Neuronal stem cell (in vitro differentiated cells): ENCODE results near the gene DECR2.

ENCODE experiments used
- DNase-seq: peaks from one replicate; pipeline ENCODE4 v3.0.0-alpha.2; 2013; ENCODE audit warnings: low spot score
- H2AFZ ChIP-seq: one replicate; pipeline ENCODE4 v1.6.1; 2013; ENCODE audit warnings: mild to moderate bottlenecking, low read length, inconsistent platforms
- H2AK5ac ChIP-seq: 2 replicates; pipeline ENCODE4 v1.6.1; 2013; ENCODE audit warnings: low read depth, mild to moderate bottlenecking, inconsistent platforms, low read length, moderate library complexity, mixed read lengths
- H2BK120ac ChIP-seq: 2 replicates; pipeline ENCODE4 v1.6.1; 2013; ENCODE audit warnings: low read depth, mild to moderate bottlenecking, inconsistent platforms, low read length, moderate library complexity, mixed read lengths
- H2BK12ac ChIP-seq: one replicate; pipeline ENCODE4 v1.6.1; 2013; ENCODE audit warnings: low read length, inconsistent platforms
- H2BK15ac ChIP-seq: 2 replicates; pipeline ENCODE4 v1.6.1; 2013; ENCODE audit warnings: mild to moderate bottlenecking, low read length, inconsistent platforms, mixed read lengths
- H2BK5ac ChIP-seq: one replicate; pipeline ENCODE4 v1.6.1; 2013; ENCODE audit warnings: inconsistent platforms, mild to moderate bottlenecking, low read length, moderate library complexity
- H3K14ac ChIP-seq: one replicate; pipeline ENCODE4 v1.6.1; 2013; ENCODE audit warnings: low read length, inconsistent platforms
- H3K18ac ChIP-seq: 2 replicates; pipeline ENCODE4 v1.6.1; 2013; ENCODE audit warnings: low read length, inconsistent platforms
- H3K23ac ChIP-seq: 2 replicates; pipeline ENCODE4 v1.6.1; 2013; ENCODE audit warnings: low read depth, mild to moderate bottlenecking, mixed read lengths, low read length, inconsistent platforms; ENCODE audit not compliant: poor library complexity
- H3K27ac ChIP-seq: replicated peaks from 3 replicates; pipeline ENCODE4 v1.5.1; 2013; ENCODE audit warnings: low read length, inconsistent platforms
- H3K27me3 ChIP-seq, 3 experiments: 2 replicates each; pipeline ENCODE4 v1.6.1; 2013; ENCODE audit warnings: low read length in 3 of 3, mild to moderate bottlenecking in 2 of 3, inconsistent platforms in 1 of 3, low read depth in 1 of 3, mixed read lengths in 1 of 3, moderate library complexity in 1 of 3; ENCODE audit not compliant: control insufficient read depth in 3 of 3, insufficient read depth in 3 of 3
- H3K36me3 ChIP-seq, 2 donors: replicated peaks in 1 of 2; 2 replicates each; pipeline ENCODE4 v1.6.1; 2013; ENCODE audit warnings: low read length in 2 of 2; ENCODE audit not compliant: control insufficient read depth in 2 of 2, insufficient read depth in 2 of 2
- H3K4ac ChIP-seq: 2 replicates; pipeline ENCODE4 v1.6.1; 2013; ENCODE audit warnings: inconsistent platforms, mild to moderate bottlenecking, low read length, moderate library complexity
- H3K4me1 ChIP-seq, 2 donors: 1 replicate in 1 of 2; 2 replicates in 1 of 2; pipeline ENCODE4 v1.6.1; 2013; ENCODE audit warnings: low read length in 2 of 2, low read depth in 1 of 2; ENCODE audit not compliant: control insufficient read depth in 2 of 2, insufficient read depth in 1 of 2
- H3K4me2 ChIP-seq: one replicate; pipeline ENCODE4 v1.6.1; 2013; ENCODE audit warnings: mild to moderate bottlenecking, low read length, inconsistent platforms; ENCODE audit not compliant: insufficient read depth, poor library complexity, severe bottlenecking
- H3K4me3 ChIP-seq, 2 donors: 2 replicates each; pipeline ENCODE4 v1.5.1; 2013; ENCODE audit warnings: low read length in 2 of 2, mild to moderate bottlenecking in 2 of 2, inconsistent platforms in 1 of 2, moderate library complexity in 1 of 2
- H3K79me1 ChIP-seq: one replicate; pipeline ENCODE4 v1.6.1; 2013; ENCODE audit warnings: low read depth, mild to moderate bottlenecking, inconsistent platforms, low read length, moderate library complexity
- H3K9ac ChIP-seq: one replicate; pipeline ENCODE4 v1.6.1; 2013; ENCODE audit warnings: mild to moderate bottlenecking, low read depth, low read length, inconsistent platforms; ENCODE audit not compliant: poor library complexity
- H3K9me3 ChIP-seq, 2 donors: replicated peaks in 1 of 2; 2 replicates each; pipeline versions ENCODE3 to v1.6.1; 2013; ENCODE audit warnings: low read length in 2 of 2, mild to moderate bottlenecking in 2 of 2, inconsistent platforms in 1 of 2, low read depth in 1 of 2, mixed read lengths in 1 of 2, moderate library complexity in 1 of 2; ENCODE audit not compliant: control insufficient read depth in 2 of 2, insufficient read depth in 1 of 2
- H4K8ac ChIP-seq: one replicate; pipeline ENCODE4 v1.6.1; 2013; ENCODE audit warnings: low read depth, mild to moderate bottlenecking, inconsistent platforms, low read length, moderate library complexity
- H4K91ac ChIP-seq: one replicate; pipeline ENCODE4 v1.6.1; 2013; ENCODE audit warnings: low read length, low read depth, mild to moderate bottlenecking, inconsistent platforms; ENCODE audit not compliant: poor library complexity
- WGBS, 2 donors: extraction: QIAGEN DNeasy Blood & Tissue Kit; methylation state at CpG; one replicate each; pipeline ENCODE4 v1.1.7; 2013; ENCODE audit warnings: missing lambda C conversion rate in 2 of 2, mixed read lengths in 1 of 2; ENCODE audit not compliant: insufficient read length in 2 of 2, insufficient replicate concordance in 1 of 2; ENCODE audit errors: extremely low coverage in 2 of 2; 5-methylcytosine and 5-hydroxymethylcytosine counted together

DECR2 gene

GRCh38 chr16:373848-374615, 27.7 kb upstream of the DECR2 start:
- no peak overlapping the region for H2AK5ac ChIP-seq
- H4K8ac ChIP-seq, result no peak overlapping the region
- no peak overlapping the region for H3K4me2 ChIP-seq
- no peaks in the 10 kb centered on the region for H3K9me3 ChIP-seq
- H2AFZ ChIP-seq, result no peak overlapping the region
- H3K27ac ChIP-seq, result peak overlapping the region; percentile 17
- peaks cover 31 to 73% of the 10 kb centered on the region in 2 donors for H3K36me3 ChIP-seq
- H3K4ac ChIP-seq, result no peak overlapping the region
- DNase-seq, result no peak
- H3K14ac ChIP-seq, result no peak overlapping the region
- H3K9ac ChIP-seq, result no peak overlapping the region
- H3K4me3 ChIP-seq, result no peak overlapping the region
- no peak overlapping the region for H2BK5ac ChIP-seq
- H3K4me1 ChIP-seq, result peaks cover 4 to 6% of the 10 kb centered on the region in 2 donors
- H3K23ac ChIP-seq, result peak overlapping the region; percentile 43
- H3K18ac ChIP-seq, result peak overlapping the region; percentile 28
- H2BK15ac ChIP-seq, result no peak overlapping the region
- H2BK120ac ChIP-seq, result no peak overlapping the region
- H4K91ac ChIP-seq, result peak overlapping the region; percentile 12
- H3K79me1 ChIP-seq, result peaks cover 9% of the 10 kb centered on the region
- H3K27me3 ChIP-seq, result no peaks in the 10 kb centered on the region
- H2BK12ac ChIP-seq, result no peak overlapping the region
- WGBS, 2 donors, result no CpG with 5 or more reads among the region's 44 CpGs

GRCh38 chr16:374616-374926, 27.1 kb upstream of the DECR2 start:
- Histone ChIP-seq H3K4me1 (peaks cover 4 to 9% of the 10 kb centered on the region in 2 donors), H3K36me3 (peaks cover 31 to 68% of the 10 kb centered on the region in 2 donors), H3K23ac (peak overlapping the region; percentile 43), H2BK12ac (no peak overlapping the region), H3K18ac (no peak overlapping the region), H3K27me3 (no peaks in the 10 kb centered on the region), H2BK120ac (no peak overlapping the region), H3K79me1 (peaks cover 13% of the 10 kb centered on the region), H4K8ac (no peak overlapping the region), H2AFZ (no peak overlapping the region), H4K91ac (no peak overlapping the region), H2AK5ac (no peak overlapping the region), H2BK5ac (no peak overlapping the region), H3K4me2 (no peak overlapping the region), H3K9me3 (no peaks in the 10 kb centered on the region), H3K9ac (no peak overlapping the region), H3K4ac (no peak overlapping the region), H3K4me3 (no peak overlapping the region), H3K14ac (no peak overlapping the region), H2BK15ac (no peak overlapping the region), H3K27ac (no peak overlapping the region)
- no CpG with 5 or more reads among the region's 9 CpGs for WGBS, 2 donors
- no peak for DNase-seq

DNA sequence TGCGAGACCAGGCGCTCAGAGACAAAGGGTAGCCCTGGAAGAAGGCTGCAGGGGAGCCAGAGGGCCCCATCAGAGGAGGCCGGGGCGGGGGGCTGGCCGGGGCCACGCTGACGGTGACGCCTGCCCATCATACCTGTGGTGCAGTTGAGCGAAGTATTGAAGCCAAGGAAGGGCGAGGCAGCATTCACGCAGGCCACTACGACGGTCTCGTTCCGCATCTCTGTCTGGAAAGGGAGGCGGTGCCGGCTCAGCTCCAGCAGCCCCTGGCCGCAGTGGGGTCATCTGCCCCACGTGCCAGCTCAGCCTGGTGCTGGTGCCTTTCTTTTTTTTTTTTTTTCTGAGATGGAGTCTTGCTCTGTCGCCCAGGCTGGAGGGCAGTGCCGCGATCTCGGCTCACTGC, 26.5 kb upstream of the DECR2 start:
- H2AK5ac ChIP-seq, result no peak overlapping the region
- no peak overlapping the region for H3K9ac ChIP-seq
- H3K36me3 ChIP-seq, result peaks cover 31 to 64% of the 10 kb centered on the region in 2 donors
- no peak overlapping the region for H3K14ac ChIP-seq
- H3K4me3 ChIP-seq, result no peak overlapping the region
- no peak overlapping the region for H2BK5ac ChIP-seq
- H2BK12ac ChIP-seq, result no peak overlapping the region
- H2AFZ ChIP-seq, result no peak overlapping the region
- H3K79me1 ChIP-seq, result peaks cover 14% of the 10 kb centered on the region
- H2BK15ac ChIP-seq, result no peak overlapping the region
- H3K4ac ChIP-seq, result no peak overlapping the region
- no peak overlapping the region for H2BK120ac ChIP-seq
- H3K4me2 ChIP-seq, result peak overlapping the region; percentile 18
- no CpG with 5 or more reads among the region's 23 CpGs for WGBS, 2 donors
- no peak overlapping the region for H3K27ac ChIP-seq
- no peak overlapping the region for H4K91ac ChIP-seq
- H4K8ac ChIP-seq, result no peak overlapping the region
- H3K9me3 ChIP-seq, result no peaks in the 10 kb centered on the region
- DNase-seq, result no peak
- no peak overlapping the region for H3K23ac ChIP-seq
- H3K27me3 ChIP-seq, result no peaks in the 10 kb centered on the region
- no peak overlapping the region for H3K18ac ChIP-seq
- peaks cover 4 to 6% of the 10 kb centered on the region in 2 donors for H3K4me1 ChIP-seq

- Histone ChIP-seq H3K4ac (no peak overlapping the region), H3K27ac (no peak overlapping the region), H3K4me1 (peaks cover 0 to 7% of the 10 kb centered on the region in 2 donors), H3K27me3 (no peaks in the 10 kb centered on the region), H3K23ac (no peak overlapping the region), H2BK12ac (no peak overlapping the region), H2BK15ac (no peak overlapping the region), H3K9me3 (no peaks in the 10 kb centered on the region), H2BK5ac (peak overlapping the region; percentile 39), H3K4me3 (no peak overlapping the region), H3K79me1 (peaks cover 14% of the 10 kb centered on the region), H3K4me2 (no peak overlapping the region), H3K9ac (peak overlapping the region; percentile 60), H4K8ac (no peak overlapping the region), H3K18ac (no peak overlapping the region), H4K91ac (no peak overlapping the region), H3K36me3 (peaks cover 31 to 63% of the 10 kb centered on the region in 2 donors), H2AFZ (no peak overlapping the region), H2BK120ac (no peak overlapping the region), H2AK5ac (no peak overlapping the region), H3K14ac (peak overlapping the region; percentile 38)
- WGBS, 2 donors, result no CpG with 5 or more reads among the region's 44 CpGs
- no peak for DNase-seq
Observed at GRCh38 chr16:375927-376816, 25.5 kb upstream of the DECR2 start.
